Chondrocyte (in vitro differentiated cells): Measurements from ENCODE around the gene STAT4. TPM values are rescaled to one million over a fixed set of nuclear protein-coding genes. Genes with fewer than 3 reads are reported as not detected.

ENCODE experiments used
- DNase-seq: peaks from one replicate; pipeline ENCODE4 v3.0.0; 2021; ENCODE audit warnings: mixed read lengths, low spot score
- H3K27ac Mint-ChIP-seq: one replicate; pipeline ENCODE4 v1.8.0; 2021; ENCODE audit warnings: mild to moderate bottlenecking, moderate library complexity, mixed read lengths; ENCODE audit not compliant: unreplicated experiment
- H3K27me3 Mint-ChIP-seq: 2 replicates; pipeline ENCODE4 v1.8.0; 2021; ENCODE audit warnings: low read depth, mixed read lengths
- H3K36me3 Mint-ChIP-seq: 2 replicates; pipeline ENCODE4 v1.8.0; 2021; ENCODE audit warnings: low read depth, mixed read lengths
- H3K4me1 Mint-ChIP-seq: 2 replicates; pipeline ENCODE4 v1.8.0; 2021; ENCODE audit warnings: low read depth, mild to moderate bottlenecking, mixed read lengths
- H3K4me3 Mint-ChIP-seq: one replicate; pipeline ENCODE4 v1.8.0; 2021; ENCODE audit warnings: mild to moderate bottlenecking, moderate library complexity, mixed read lengths; ENCODE audit not compliant: unreplicated experiment
- H3K9me3 Mint-ChIP-seq: 2 replicates; pipeline ENCODE4 v1.8.0; 2021; ENCODE audit warnings: low read depth, mixed read lengths
- total RNA-seq: library from RNA; stranded (reverse); gene quantifications from 3 replicates; pipeline ENCODE4 v1.2.1, GENCODE V29; 2021
- TF ChIP-seq, protein P1 (sequence below): fragments of 200-600 bp; sonication (generic); IDR thresholded peaks from 2 replicates; pipeline ENCODE4 v1.5.0; 2021; ENCODE audit warnings: antibody characterized with exemption, mild to moderate bottlenecking, moderate library complexity

STAT4 gene
- total RNA-seq, 1 donor from 2014 or later: 12.4 TPM

DNA sequence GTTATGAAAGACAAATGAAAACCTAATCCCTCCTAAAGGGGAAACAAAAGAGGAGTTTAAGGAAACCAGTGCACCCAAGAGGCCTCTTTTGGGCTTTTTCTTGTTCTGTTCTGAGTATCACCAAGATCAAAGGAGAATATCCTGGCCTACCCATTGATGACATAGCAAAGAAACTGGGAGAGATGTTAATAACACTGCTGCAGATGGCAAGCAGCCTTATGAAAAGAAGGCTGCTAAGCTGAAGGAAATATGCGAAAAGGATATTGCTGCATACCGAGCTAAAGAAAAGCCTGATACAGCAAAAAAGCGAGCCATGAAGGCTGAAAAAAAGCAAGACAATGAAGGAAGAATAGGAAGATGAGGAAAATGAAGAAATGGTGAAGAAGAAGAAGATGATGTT, 23.6 kb upstream of the STAT4 start:
- H3K36me3 Mint-ChIP-seq: no peaks in the 10 kb centered on the region
- H3K4me1 Mint-ChIP-seq: peaks cover 60% of the 10 kb centered on the region

DNA sequence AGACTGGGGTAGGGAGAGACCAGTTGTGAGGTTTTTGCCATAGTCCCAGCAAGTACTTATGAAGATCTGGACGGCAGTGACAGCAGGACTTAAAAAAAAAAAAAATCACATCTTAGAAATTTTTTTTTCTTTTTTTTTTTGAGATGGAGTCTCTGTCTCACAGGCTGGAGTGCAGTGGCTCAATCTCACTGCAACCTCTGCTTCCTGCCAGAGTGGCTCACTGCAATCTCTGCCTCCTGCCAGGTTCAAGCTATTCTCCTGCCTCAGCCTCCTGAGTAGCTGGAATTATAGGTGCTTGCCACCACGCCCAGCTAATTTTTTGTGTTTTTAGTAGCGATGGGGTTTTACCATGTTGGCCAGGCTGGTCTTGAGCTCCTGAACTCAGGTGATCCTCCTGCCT, 22.4 kb upstream of the STAT4 start:
- DNase-seq: no peak
- Mint-ChIP-seq H3K27ac (peak overlapping the region; percentile 87), H3K27me3 (no peaks in the 10 kb centered on the region), H3K4me3 (no peak overlapping the region), H3K4me1 (peaks cover 61% of the 10 kb centered on the region), H3K36me3 (no peaks in the 10 kb centered on the region), H3K9me3 (no peaks in the 10 kb centered on the region)
- TF ChIP-seq, protein P1, sequence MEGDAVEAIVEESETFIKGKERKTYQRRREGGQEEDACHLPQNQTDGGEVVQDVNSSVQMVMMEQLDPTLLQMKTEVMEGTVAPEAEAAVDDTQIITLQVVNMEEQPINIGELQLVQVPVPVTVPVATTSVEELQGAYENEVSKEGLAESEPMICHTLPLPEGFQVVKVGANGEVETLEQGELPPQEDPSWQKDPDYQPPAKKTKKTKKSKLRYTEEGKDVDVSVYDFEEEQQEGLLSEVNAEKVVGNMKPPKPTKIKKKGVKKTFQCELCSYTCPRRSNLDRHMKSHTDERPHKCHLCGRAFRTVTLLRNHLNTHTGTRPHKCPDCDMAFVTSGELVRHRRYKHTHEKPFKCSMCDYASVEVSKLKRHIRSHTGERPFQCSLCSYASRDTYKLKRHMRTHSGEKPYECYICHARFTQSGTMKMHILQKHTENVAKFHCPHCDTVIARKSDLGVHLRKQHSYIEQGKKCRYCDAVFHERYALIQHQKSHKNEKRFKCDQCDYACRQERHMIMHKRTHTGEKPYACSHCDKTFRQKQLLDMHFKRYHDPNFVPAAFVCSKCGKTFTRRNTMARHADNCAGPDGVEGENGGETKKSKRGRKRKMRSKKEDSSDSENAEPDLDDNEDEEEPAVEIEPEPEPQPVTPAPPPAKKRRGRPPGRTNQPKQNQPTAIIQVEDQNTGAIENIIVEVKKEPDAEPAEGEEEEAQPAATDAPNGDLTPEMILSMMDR: no peak

More for the DNA sequence above, 23.6 kb upstream of the STAT4 start:
- no peaks in the 10 kb centered on the region for H3K27me3 Mint-ChIP-seq
- H3K27ac Mint-ChIP-seq: no peak overlapping the region
- no peak for DNase-seq
- H3K9me3 Mint-ChIP-seq: no peaks in the 10 kb centered on the region
- TF ChIP-seq, protein P1: no peak
- no peak overlapping the region for H3K4me3 Mint-ChIP-seq

DNA sequence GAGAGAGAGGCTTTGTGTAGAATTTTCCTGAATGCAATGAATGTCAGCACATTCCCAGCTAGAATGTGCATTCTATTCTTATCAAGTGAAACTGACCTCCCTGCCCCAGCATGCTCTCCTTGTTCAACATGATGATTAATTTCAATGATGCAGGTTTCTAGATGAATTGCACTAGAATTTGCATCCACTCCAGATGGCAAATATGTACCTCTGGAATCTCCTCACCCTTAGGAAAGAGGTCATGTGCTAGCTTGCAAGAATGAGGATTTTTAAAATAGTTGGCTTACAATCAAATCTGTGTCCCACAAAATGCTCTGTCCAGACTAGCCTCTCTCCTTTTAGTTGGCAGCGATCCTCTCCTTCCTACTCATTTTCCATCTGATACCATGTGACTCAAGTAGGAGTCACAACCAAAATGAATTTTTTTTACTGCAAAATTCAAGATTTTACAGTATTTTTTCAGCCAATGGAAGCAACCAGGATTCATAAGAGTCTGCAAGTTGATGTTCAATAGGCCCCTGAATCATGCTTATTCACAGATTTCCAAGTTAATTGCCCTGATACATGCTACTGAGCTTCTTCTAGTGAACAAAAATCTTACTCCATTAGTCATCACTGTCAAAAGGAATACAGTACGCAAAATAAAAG, 21.0 kb upstream of the STAT4 start:
- Mint-ChIP-seq H3K36me3 (no peaks in the 10 kb centered on the region), H3K4me3 (no peak overlapping the region), H3K27me3 (no peaks in the 10 kb centered on the region), H3K27ac (peak overlapping the region; percentile 87), H3K9me3 (no peaks in the 10 kb centered on the region), H3K4me1 (peaks cover 74% of the 10 kb centered on the region)
- TF ChIP-seq, protein P1: no peak
- no peak for DNase-seq

DNA sequence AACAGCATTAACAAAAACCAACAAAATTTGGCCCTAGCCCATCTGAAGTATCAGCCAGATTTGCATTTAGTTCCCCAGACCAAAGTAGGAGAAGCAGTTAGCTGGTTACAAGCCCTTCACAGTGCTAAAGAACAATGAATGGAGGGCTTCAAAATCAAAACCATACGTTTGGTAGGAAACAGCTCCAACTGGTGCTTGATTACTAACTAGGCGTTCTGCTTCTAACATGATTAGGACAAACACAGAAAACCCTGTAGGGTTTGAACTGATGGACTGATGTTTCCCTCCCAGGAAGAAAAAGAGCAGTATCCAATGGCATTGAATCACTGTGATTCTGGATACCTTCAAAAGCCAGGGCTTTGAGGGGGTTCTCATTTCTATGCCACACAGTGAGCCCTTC, 20.5 kb upstream of the STAT4 start:
- H3K4me1 Mint-ChIP-seq: peaks cover 79% of the 10 kb centered on the region
- no peaks in the 10 kb centered on the region for H3K9me3 Mint-ChIP-seq
- H3K4me3 Mint-ChIP-seq: no peak overlapping the region
- H3K27me3 Mint-ChIP-seq: no peaks in the 10 kb centered on the region
- peak overlapping the region; percentile 87 for H3K27ac Mint-ChIP-seq
- TF ChIP-seq, protein P1: no peak
- no peaks in the 10 kb centered on the region for H3K36me3 Mint-ChIP-seq
- no peak for DNase-seq

GRCh38 chr2:191170773-191171172, 20.0 kb upstream of the STAT4 start:
- H3K4me1 Mint-ChIP-seq: peaks cover 80% of the 10 kb centered on the region
- no peaks in the 10 kb centered on the region for H3K36me3 Mint-ChIP-seq
- no peak overlapping the region for H3K4me3 Mint-ChIP-seq
- H3K27ac Mint-ChIP-seq: peak overlapping the region; percentile 87
- no peak for DNase-seq
- H3K9me3 Mint-ChIP-seq: no peaks in the 10 kb centered on the region
- no peaks in the 10 kb centered on the region for H3K27me3 Mint-ChIP-seq
- TF ChIP-seq, protein P1: no peak
